Esophagus squamous epithelium (tissue), 5 donors: ENCODE measurements around the gene ANAPC16. TPM values are rescaled to one million over a fixed set of nuclear protein-coding genes. Genes with fewer than 3 reads are reported as not detected.
"Not testable (repeated sequence)": the region's sequence is repeated elsewhere in the genome, so short reads cannot be mapped to it uniquely, and the experiment has no call there.

Experiments used
- DNase-seq: peaks from one replicate; lab custom pipeline; 2025; lab: John Stamatoyannopoulos, UW
- H3K27ac ChIP-seq, 4 donors: fragments of 200-600 bp; sonication (generic); one replicate each; pipeline ENCODE4 v1.5.1; 2016 to 2019; ENCODE audit warnings: mild to moderate bottlenecking in 1 of 4
- H3K27me3 ChIP-seq, 4 donors: fragments of 200-600 bp; sonication (generic); 1 replicate in 3 of 4; 2 replicates in 1 of 4; pipeline versions ENCODE4 v1.5.1 to v1.6.0; 2017 to 2021; ENCODE audit warnings: antibody characterized with exemption in 1 of 4
- H3K36me3 ChIP-seq, 3 donors: fragments of 200-600 bp; sonication (generic); one replicate each; pipeline ENCODE4 v1.5.1; 2016 to 2019
- H3K4me1 ChIP-seq, 3 donors: fragments of 200-600 bp; sonication (generic); one replicate each; pipeline ENCODE4 v1.5.1; 2017 to 2019
- H3K4me3 ChIP-seq, 4 donors: fragments of 200-600 bp; sonication (generic); 1 replicate in 3 of 4; 2 replicates in 1 of 4; pipeline ENCODE4 v1.5.1; 2016 to 2019; ENCODE audit warnings: mild to moderate bottlenecking in 2 of 4, moderate library complexity in 1 of 4
- H3K9me3 ChIP-seq, 3 donors: fragments of 200-600 bp; sonication (generic); one replicate each; pipeline ENCODE4 v1.5.1; 2016 to 2019
- CTCF ChIP-seq, 6 experiments: fragments of 450-650 bp in 4 of 6; fragments of 200-600 bp in 2 of 6; sonication (generic) in 2 of 6; IDR thresholded peaks; one replicate each; pipeline ENCODE4 v1.5.1; 2016 to 2019; ENCODE audit warnings: antibody characterized with exemption in 6 of 6, mild to moderate bottlenecking in 4 of 6, moderate library complexity in 4 of 6
- POLR2A ChIP-seq, 4 donors: fragments of 450-650 bp; IDR thresholded peaks; one replicate each; pipeline ENCODE4 v1.6.1; 2017; ENCODE audit warnings: antibody characterized with exemption in 4 of 4, mild to moderate bottlenecking in 4 of 4, moderate library complexity in 3 of 4
- WGBS, 2 donors: methylation state at CpG; one replicate each; pipeline ENCODE4 v1.1.5; 2018; 5-methylcytosine and 5-hydroxymethylcytosine counted together
- intact Hi-C: fragments of 100-400 bp; cut with DNase I; formaldehyde crosslinking; loops from one replicate; pipeline ENCODE4 v1.15.0; 2022
- small RNA-seq, 4 donors: library from RNA; depleted of rRNA; stranded (forward); fragments of <200 nt; gene quantifications; one replicate each; pipeline ENCODE3, GENCODE V24; 2016
- total RNA-seq, 4 donors: library from RNA; depleted of rRNA; stranded (reverse); fragments of >200 nt; gene quantifications; one replicate each; pipeline ENCODE4 v1.1.0, GENCODE V29; 2016
- donor health status: DM: yes; HTN: yes; CAD: no.

The ANAPC16 gene
- total RNA-seq, 4 donors from 2014 or later, result 34.2 to 104 (median 58.1) TPM

DNA sequence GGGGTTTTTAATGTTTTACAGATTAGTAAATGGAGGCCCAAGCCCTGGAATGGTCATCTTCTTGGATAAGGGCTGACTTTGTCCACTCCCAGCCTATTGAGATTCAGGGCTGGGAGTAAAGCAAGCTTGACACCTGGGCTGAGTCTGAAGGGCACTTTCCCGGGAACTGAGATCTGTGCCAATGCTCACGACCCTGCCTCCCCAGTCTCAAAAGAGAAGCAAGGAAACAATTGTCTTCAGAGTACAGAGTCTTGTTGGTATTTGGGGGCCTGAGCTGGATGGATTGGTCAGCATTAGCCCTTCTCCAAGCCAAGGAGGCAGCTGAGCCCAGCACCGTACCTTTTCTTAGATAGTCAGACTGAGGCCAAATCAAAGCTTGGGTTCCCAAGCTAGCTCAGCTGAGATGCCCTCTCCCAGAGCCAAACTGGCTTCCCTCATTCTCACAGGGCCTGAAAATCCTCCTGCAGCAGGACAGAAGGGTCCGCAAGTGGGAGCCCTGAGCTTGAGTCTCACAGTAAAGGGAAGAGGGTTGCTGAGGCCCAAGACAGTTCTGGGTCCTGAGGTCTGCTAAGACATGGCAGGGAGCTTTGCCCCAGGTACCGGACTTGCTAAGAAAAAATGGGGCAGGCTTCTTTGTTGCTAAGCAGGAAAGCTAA is 61.7 kb downstream of the ANAPC16 start:
- TF ChIP-seq CTCF (IDR thresholded peaks at IDR 0.05) (no peak), POLR2A (IDR thresholded peaks at IDR 0.05) (no peak)
- intact Hi-C loops, result loop anchor here (2.0 kb wide), 1 partner anchor 59 kb away; no protein-coding TSS in a partner anchor
- WGBS, 2 donors, result 48 to 69% methylated on average over 2 to 3 of the region's 5 CpGs
- peak overlapping the region; percentile 96 to 100 (median 98) for H3K27ac ChIP-seq
- DNase-seq, result no peak
- H3K4me3 ChIP-seq, result no peak overlapping the region
- peaks cover 7 to 35% (median 20%) of the 10 kb centered on the region in 3 donors for H3K4me1 ChIP-seq
- H3K36me3 ChIP-seq, result peaks cover 0 to 23% (median 20%) of the 10 kb centered on the region in 3 donors
- no peaks in the 10 kb centered on the region for H3K27me3 ChIP-seq
- H3K9me3 ChIP-seq, result no peaks in the 10 kb centered on the region

GRCh38 chr10:72277996-72278667 is 62.3 kb downstream of the ANAPC16 start:
- Histone ChIP-seq H3K36me3 (peaks cover 0 to 23% (median 20%) of the 10 kb centered on the region in 3 donors), H3K4me1 (peaks cover 3 to 29% (median 13%) of the 10 kb centered on the region in 3 donors), H3K27me3 (no peaks in the 10 kb centered on the region), H3K4me3 (no peak overlapping the region), H3K27ac (peak overlapping the region; percentile 7 to 99 (median 96)), H3K9me3 (no peaks in the 10 kb centered on the region)
- TF ChIP-seq POLR2A (IDR thresholded peaks at IDR 0.05) (no peak), CTCF (IDR thresholded peaks at IDR 0.05) (no peak)
- WGBS, 2 donors, result 96% methylated on average over 3 of the region's 3 CpGs
- DNase-seq, result no peak
- intact Hi-C loops, result loop anchor here (2.0 kb wide), 1 partner anchor 59 kb away; no protein-coding TSS in a partner anchor

DNA sequence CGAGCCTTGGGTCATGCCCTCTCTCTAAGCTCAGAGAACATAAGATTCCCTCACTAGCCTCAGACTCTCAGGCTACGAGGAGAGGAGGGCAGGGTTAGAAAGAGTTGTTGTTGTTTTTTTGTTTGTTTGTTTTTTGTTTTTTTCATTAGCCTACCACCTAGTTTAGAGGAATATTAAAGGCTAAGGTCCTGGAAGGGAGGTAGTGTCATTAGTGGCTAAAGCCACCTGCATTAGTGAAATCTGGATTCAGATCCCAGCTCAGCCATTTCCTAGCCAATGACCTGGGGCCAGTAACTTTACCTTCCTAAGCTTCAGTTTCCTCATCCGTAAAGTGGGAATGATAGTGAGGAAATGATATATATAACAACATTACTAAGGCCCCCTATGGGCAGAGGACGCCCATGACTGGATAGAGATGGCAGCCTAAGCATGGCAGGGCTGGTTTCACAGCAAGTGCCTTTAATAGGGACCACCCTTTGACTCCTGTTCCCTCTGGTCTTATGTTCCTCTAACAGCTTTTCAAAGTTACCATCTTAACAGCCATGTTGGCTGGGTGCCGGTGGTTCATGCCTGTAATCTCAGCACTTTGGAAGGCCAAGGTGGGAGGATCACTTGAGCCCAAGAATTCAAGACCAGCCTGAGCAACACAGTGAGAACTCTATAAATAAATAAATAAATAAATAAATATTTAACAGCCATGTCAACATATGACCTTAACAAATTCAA is 63.0 kb downstream of the ANAPC16 start:
- Histone ChIP-seq H3K9me3 (no peaks in the 10 kb centered on the region), H3K27me3 (no peaks in the 10 kb centered on the region), H3K27ac (peak overlapping the region in 2 of 4 donors; percentile 97 to 99), H3K4me3 (no peak overlapping the region), H3K4me1 (peaks cover 3 to 27% (median 13%) of the 10 kb centered on the region in 3 donors), H3K36me3 (peaks cover 0 to 23% (median 20%) of the 10 kb centered on the region in 3 donors)
- 87 to 90% methylated on average over 3 to 5 of the region's 5 CpGs for WGBS, 2 donors
- TF ChIP-seq CTCF (IDR thresholded peaks at IDR 0.05) (peak in 1 of 6 experiments; percentile 17), POLR2A (IDR thresholded peaks at IDR 0.05) (no peak)
- intact Hi-C loops, result no loop called here
- DNase-seq, result no peak

DNA sequence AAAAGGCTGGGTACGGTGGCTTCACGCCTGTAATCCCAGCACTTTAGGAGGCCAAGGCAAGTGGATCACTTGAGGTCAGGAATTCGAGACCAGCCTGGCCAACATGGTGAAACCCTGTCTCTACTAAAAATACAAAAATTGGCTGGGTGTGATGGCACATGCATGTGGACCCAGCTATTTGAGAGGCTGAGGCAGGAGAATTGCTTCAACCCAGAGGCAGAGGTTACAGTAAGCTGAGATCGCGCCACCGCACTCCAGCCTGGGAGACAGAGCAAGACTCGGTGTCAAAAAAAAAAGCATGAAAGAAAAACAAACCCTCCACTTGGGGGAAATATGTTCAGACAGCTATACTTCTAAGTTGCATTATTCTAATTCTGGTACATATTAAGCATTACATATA is 63.8 kb downstream of the ANAPC16 start:
- intact Hi-C loops, H3K4me3 ChIP-seq, H3K27me3 ChIP-seq, DNase-seq, H3K9me3 ChIP-seq, H3K27ac ChIP-seq: not testable (repeated sequence)
- peaks cover 3 to 27% (median 13%) of the 10 kb centered on the region in 3 donors for H3K4me1 ChIP-seq
- peaks cover 0 to 19% (median 12%) of the 10 kb centered on the region in 3 donors for H3K36me3 ChIP-seq
- WGBS, 2 donors, result 92 to 94% methylated on average over 7 of the region's 7 CpGs

DNA sequence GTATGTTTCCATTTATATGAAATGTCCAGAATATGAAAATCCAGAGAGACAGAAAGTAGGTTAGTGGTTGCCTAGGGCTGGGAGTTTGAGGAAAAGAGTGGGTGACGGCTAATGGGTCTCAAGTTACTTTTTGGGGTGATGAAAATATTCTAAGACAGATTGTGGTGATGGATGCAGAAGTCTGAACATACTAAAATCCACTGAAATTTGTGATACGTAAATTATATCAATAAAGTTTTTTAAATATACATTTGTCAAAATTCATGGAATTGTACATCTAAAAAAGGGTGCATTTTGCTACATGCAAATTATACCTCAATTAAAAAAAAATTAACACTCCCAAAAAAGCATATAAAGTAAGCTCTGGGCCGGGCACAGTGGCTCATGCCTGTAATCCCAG is 67.3 kb downstream of the ANAPC16 start:
- intact Hi-C loops, result no loop called here
- no peak overlapping the region for H3K4me3 ChIP-seq
- no peaks in the 10 kb centered on the region for H3K27me3 ChIP-seq
- DNase-seq, result no peak
- no peaks in the 10 kb centered on the region for H3K36me3 ChIP-seq
- H3K27ac ChIP-seq, result no peak overlapping the region
- TF ChIP-seq POLR2A (IDR thresholded peaks at IDR 0.05) (no peak), CTCF (IDR thresholded peaks at IDR 0.05) (no peak)
- H3K9me3 ChIP-seq, result no peaks in the 10 kb centered on the region
- peaks cover 4 to 27% (median 17%) of the 10 kb centered on the region in 3 donors for H3K4me1 ChIP-seq
- WGBS, 2 donors, result 77 to 88% methylated on average over 3 of the region's 3 CpGs

Small RNA genes within 50 kb of the gene (small RNA-seq; reads per million reads assigned to genes)
- 0 reads per million in 4 donors for gene RF00019
- gene RF00340, result 0 reads per million in 4 donors

Other genes starting within 250 kb of the ANAPC16 start
- gene SPOCK2, start 127.5 kb upstream of the ANAPC16 start, total RNA-seq, result 1 to 10 TPM; 2.6 to 8.1 (median 5.0) TPM
- 10 to 100 TPM; 18.7 to 28.4 (median 24.7) TPM for gene ASCC1, start 264 bp downstream of the ANAPC16 start, total RNA-seq
- gene DDIT4, start 57.9 kb downstream of the ANAPC16 start, total RNA-seq, result 100 to 1,000 TPM in 3 of 4 donors, 10 to 100 TPM in 1; 49.4 to 384 (median 138) TPM
- gene DNAJB12, start 138.9 kb downstream of the ANAPC16 start, total RNA-seq, result 10 to 100 TPM; 22.7 to 34.0 (median 23.8) TPM